CD4-positive, alpha-beta T cell treated with Interleukin-6 at 100 ng/mL for 8 hours (primary cell): ENCODE data around the gene GPR119.
"Not testable (repeated sequence)": the region's sequence is repeated elsewhere in the genome, so short reads cannot be mapped to it uniquely, and the experiment has no call there.

Experiments used
- DNase-seq: peaks from one replicate; pipeline ENCODE4 v3.0.0-alpha.2; 2020; ENCODE audit warnings: mixed read lengths, low spot score

Gene GPR119

DNA sequence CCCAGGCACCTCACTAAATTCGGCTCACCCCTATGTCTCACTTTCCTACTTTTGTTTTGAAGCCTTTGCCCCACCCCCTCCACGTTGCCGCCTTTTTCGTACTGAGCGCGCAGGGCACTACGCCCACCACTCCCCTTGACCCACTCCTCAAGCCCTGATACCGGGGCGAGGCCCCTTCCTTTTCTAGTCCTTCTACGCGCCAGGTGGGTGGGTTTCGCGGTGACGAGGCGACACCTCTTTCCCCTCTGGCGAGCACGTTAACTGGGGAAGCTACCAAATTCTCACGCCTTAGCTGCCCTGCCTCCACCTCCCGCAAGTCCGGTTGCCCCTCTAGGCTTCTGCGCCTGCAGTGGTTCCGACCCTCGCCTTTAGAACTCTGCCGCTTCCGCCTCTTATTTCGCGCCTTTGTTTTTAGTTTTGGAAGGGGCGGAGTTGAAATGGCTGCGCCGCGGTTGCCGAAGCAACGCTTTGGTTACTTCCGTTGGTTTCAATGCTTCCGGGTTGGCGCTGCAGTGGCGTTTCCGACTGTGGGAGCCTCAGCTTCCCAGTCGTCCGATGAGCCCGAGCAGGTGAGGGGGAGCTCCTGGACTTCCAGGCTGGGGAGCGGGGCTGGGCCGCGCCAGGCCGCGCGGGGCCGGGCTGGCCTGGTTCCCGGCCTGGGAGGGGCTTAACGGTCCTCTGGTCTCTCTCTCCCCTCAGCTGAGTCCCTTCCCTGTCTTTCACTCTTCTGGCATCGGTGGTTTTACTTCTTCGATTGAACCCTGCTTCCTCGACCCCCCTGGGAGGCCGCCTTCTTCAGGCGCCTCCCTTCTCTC, 45.9 kb downstream of the GPR119 start, which contains the start of gene SLC25A14:
Gene SLC25A14, plus strand, starts transcription at position 512 of the 815 bp plus-strand sequence. CDS start 360 bp downstream, outside the sequence.
- peak; percentile 68 for DNase-seq

DNA sequence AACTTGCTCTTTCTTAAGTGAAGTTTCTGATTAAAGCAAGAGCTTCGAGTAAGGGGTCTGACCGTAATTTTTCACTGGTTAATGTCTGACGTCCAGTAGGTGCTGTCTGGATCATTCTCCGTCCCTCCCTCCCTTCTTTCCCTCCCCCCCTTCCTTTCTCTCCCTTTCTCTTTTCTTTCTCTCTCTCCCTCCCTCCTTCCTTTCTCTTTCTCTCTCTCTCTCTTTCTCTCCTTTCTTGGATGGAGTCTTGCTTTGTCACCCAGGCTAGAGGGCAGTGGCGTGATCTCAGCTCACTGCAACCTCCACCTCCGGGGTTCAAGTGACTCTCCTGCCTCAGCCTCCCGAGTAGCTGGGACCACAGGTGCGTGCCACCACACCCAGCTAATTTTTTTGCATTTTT, 46.6 kb downstream of the GPR119 start:
- DNase-seq = not testable (repeated sequence)

DNA sequence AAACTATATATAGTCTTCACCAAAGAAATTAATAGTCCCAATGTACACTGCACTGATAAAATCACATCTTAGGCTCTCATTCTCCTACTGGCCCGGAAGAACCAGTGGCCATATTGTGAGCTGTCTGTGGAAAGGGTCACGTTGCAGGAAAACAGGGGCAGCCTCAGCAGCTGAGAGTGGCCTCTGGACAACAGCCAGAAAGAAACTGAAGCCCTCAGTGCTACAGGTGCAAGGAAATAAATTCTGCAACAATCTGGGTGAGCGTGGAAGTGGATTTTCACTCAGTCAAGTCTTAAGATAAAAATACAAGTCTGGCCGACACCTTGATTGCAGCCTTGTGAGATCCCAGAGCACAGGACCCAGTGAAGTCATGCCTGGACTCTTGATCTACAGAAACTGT, 48.9 kb downstream of the GPR119 start:
- no peak for DNase-seq
